ENCODE data around the gene RETREG1.
"Not testable (repeated sequence)": the region's sequence is repeated elsewhere in the genome, so short reads cannot be mapped to it uniquely, and the experiment has no call there.

RETREG1 gene

GRCh38 chr5:16446993-16447392, 169.8 kb downstream of the RETREG1 start:
- TF ChIP-seq CTCF (IDR thresholded peaks at IDR 0.05; ENCODE audit: control insufficient read depth, extremely low read depth, insufficient read depth): no peak
- DNase-seq (ENCODE audit: low read depth): no peak
- no peak overlapping the region for H3K4me3 ChIP-seq (ENCODE audit: low read depth, low read length)

GRCh38 chr5:16437977-16438376, 178.8 kb downstream of the RETREG1 start:
- H3K4me3 ChIP-seq (ENCODE audit: low read depth, low read length): no peak overlapping the region
- 0 out of 2 replicates have a peak, but pooled peaks have one; percentile 15 for TF ChIP-seq CTCF (IDR thresholded peaks at IDR 0.05; ENCODE audit: control insufficient read depth, extremely low read depth, insufficient read depth)
- no peak for DNase-seq (ENCODE audit: low read depth)

GRCh38 chr5:16436065-16436682, 180.6 kb downstream of the RETREG1 start:
- DNase-seq (ENCODE audit: low read depth); H3K4me3 ChIP-seq (ENCODE audit: low read depth, low read length): not testable (repeated sequence)

GRCh38 chr5:16431490-16431889, 185.3 kb downstream of the RETREG1 start:
- TF ChIP-seq CTCF (IDR thresholded peaks at IDR 0.05; ENCODE audit: control insufficient read depth, extremely low read depth, insufficient read depth): no peak
- DNase-seq (ENCODE audit: low read depth): no peak
- H3K4me3 ChIP-seq (ENCODE audit: low read depth, low read length): no peak overlapping the region

- H3K4me3 ChIP-seq (ENCODE audit: low read depth, low read length): no peak overlapping the region
- no peak for TF ChIP-seq CTCF (IDR thresholded peaks at IDR 0.05; ENCODE audit: control insufficient read depth, extremely low read depth, insufficient read depth)
- no peak for DNase-seq (ENCODE audit: low read depth)
These were observed 186.3 kb downstream of the RETREG1 start for GRCh38 chr5:16430349-16431089.

GRCh38 chr5:16428359-16428758, 188.4 kb downstream of the RETREG1 start:
- DNase-seq (ENCODE audit: low read depth): no peak
- H3K4me3 ChIP-seq (ENCODE audit: low read depth, low read length): no peak overlapping the region
- TF ChIP-seq CTCF (IDR thresholded peaks at IDR 0.05; ENCODE audit: control insufficient read depth, extremely low read depth, insufficient read depth): no peak

GRCh38 chr5:16427587-16427986, 189.2 kb downstream of the RETREG1 start:
- H3K4me3 ChIP-seq (ENCODE audit: low read depth, low read length): no peak overlapping the region

More at GRCh38 chr5:16427587-16427986, 189.2 kb downstream of the RETREG1 start:
- no peak for DNase-seq (ENCODE audit: low read depth)
- TF ChIP-seq CTCF (IDR thresholded peaks at IDR 0.05; ENCODE audit: control insufficient read depth, extremely low read depth, insufficient read depth): no peak

Measured in LNCaP clone FGC (cell line).